GM12874 (cell line): ENCODE data around the gene PBX2.

ENCODE experiments used
- TF ChIP-seq, protein P1 (sequence below): IDR thresholded peaks from 2 replicates; pipeline ENCODE4 v1.5.1; 2011; ENCODE audit warnings: low read depth, mild to moderate bottlenecking, control low read depth, low read length, moderate library complexity; ENCODE audit not compliant: insufficient read depth

Gene PBX2

DNA sequence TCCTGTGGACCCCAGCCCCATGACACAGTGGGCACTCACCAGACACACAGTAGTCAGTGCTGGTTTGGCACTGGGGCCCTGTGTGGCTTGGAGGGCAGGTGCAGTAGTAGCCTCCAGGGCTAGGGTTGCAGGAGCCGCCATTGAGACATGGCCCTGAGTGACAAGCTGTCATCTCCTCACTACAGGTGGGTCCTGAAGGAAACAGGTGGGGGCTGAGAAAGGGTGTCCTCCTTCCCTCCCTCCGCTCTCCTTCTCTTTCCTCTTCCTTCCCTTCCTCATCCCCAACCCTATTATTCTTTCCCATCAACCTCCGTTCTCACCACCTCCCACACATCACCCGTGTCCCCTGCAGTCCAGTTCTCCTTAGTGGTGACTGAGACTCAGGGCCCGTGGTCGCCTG is 23.6 kb upstream of the PBX2 start:
- TF ChIP-seq, protein P1, sequence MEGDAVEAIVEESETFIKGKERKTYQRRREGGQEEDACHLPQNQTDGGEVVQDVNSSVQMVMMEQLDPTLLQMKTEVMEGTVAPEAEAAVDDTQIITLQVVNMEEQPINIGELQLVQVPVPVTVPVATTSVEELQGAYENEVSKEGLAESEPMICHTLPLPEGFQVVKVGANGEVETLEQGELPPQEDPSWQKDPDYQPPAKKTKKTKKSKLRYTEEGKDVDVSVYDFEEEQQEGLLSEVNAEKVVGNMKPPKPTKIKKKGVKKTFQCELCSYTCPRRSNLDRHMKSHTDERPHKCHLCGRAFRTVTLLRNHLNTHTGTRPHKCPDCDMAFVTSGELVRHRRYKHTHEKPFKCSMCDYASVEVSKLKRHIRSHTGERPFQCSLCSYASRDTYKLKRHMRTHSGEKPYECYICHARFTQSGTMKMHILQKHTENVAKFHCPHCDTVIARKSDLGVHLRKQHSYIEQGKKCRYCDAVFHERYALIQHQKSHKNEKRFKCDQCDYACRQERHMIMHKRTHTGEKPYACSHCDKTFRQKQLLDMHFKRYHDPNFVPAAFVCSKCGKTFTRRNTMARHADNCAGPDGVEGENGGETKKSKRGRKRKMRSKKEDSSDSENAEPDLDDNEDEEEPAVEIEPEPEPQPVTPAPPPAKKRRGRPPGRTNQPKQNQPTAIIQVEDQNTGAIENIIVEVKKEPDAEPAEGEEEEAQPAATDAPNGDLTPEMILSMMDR = no peak

DNA sequence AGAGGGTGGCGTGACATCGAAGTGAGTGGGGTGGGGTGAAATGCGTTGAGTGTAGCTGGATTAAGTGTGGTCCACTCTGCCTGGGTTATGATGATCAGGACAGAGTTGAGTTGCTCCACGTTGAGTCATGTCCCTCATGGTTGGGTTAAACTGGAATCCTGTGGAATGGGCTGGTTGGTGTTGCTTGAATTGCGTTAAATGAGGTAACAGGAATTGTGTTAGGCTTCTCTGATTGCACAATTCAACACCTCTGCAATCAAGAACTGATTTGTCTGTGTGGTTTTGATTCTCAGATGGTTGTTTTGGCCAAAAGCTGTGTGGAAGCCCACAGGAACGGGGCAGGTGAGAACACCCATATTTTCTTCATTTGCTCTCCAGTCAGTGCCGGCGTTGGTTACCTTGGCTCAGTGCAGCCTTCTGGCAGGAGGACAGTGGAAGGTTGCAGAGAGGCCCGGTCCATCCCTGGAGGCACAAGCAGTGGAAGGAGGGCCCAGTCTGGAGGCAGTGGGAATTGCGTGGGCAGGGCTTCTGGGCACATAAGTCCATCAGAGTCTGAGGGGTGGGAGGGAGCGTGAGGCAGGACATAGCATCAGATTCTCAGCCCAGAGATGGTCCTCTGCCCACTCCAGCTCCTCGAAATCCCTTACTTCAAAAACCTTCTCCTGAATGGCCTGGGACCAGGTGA is 22.2 kb upstream of the PBX2 start:
- TF ChIP-seq, protein P1 = no peak

DNA sequence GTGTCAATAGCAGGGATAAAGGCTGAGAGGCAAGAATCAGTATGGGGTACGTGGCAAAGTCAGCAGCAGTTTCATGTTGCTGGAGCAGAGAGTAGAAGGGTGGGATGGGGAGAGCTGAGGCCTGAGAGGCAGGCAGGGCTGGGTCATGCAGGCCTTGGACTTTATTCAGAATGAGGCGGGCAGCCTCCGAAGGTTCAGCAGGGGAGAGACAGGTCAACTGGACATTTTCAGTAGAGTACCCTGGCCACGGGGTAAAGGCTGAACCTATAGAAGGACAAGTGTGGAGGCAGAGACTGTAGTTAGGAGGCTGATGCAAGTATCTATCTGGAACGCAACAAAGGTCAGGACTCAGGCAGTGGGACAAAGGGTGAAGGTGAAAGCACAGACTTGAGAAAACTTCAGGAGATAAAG is 20.2 kb upstream of the PBX2 start:
- TF ChIP-seq, protein P1 = no peak

DNA sequence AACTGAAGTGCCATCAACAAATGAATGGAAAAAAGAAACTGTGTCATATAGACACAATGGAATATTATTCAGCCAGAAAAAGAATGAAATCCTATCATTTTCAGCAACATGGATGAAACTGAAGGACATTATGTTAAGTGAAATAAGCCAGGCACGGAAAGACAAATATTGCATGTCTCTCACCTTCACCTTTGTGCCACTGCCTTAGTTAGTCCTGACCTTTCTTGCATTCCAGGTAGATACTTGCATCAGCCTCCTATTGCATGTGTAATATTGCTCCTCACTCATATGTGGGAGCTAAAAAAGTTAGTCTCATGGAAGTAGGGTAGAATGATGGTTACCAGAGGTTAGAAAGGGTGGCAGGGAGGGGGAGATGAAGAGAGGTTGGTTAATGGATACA is 19.0 kb upstream of the PBX2 start:
- TF ChIP-seq, protein P1 = no peak

DNA sequence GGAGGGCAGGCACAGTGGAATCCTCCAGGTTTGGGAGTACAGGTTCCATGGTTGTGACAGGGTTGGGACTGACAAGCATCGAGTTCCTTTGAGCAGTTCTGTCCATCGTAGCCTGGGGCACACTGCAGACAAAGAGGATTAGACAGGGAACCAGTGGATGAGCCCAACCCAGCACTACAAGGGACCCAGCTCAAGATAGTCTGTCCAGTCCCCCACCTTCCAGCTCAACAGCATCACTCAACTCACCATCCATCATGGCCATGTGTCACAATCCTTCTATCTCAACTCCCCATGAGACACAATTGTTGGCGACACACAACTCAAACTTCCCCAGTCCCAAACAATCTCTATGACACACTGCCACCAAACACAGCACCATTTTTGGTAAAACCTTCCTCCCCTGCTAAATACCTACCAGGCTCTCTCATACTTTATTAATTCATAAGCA is 14.3 kb upstream of the PBX2 start:
- TF ChIP-seq, protein P1 = no peak

DNA sequence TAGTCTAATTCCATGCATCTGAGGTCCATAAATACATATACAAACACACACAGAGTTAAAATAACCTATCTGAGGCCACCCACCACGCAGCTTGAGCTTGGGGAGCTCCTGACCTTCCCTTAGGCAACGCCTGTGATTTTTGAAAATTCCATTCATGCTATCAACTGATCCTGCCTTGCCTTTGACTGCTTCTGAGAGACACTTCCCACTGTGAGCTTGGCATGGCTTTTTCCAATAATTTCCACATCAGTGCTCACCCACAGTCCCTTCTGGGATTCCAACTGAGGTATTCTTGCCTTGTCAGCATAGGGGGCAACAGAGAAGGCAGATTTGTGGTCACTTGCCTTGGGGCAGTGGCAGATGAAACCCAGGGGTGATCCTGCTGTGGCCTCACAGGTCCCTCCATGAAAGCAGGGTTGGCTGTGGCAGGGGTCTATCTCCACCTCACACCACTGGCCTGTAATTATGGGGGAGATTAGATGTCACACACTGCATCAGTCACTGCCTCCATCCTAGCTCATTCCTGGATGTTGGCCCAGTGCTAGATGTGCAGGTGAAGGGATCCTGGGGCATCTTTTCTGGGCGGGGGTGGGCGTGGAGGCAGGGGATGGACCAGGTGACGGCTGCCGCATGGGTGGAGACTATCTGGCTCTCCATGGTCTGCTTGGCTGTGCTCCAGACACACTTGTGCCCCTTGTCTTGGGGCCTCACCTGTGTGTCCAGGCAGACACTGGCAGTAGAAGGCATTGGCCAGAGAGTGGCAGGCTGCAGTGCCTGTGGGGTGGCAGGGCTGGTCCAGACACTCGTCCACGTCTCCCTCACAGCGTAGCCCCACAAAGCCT is 13.6 kb upstream of the PBX2 start:
- TF ChIP-seq, protein P1 = no peak

DNA sequence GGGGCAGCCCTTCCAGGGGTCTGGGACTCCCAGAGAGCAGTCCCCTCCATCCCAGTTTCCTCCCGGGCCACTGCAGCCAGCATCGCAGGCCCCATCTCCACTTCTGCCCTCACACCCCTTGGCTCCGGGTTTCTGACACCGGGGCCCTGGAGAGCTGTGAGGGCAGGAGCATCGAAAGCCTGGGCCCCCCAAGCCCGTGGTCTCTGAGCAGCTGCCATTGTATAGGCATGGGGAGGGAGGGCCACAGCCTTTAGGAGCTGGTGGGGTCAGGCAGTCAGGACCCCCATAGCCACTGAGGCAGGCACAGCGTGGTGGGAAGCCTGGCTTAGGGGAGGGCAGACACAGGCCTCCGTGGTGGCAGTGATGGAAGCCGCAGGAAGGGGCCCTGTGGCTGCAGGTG is 12.2 kb upstream of the PBX2 start:
- TF ChIP-seq, protein P1 = no peak
